CD4-positive, alpha-beta T cell (primary cell): ENCODE data around the gene MAPKAP1. TPM values are rescaled to one million over a fixed set of nuclear protein-coding genes. Genes with fewer than 3 reads are reported as not detected.

Experiments
- ATAC-seq: fragments of 200-7000 bp; cut with Tn5 transposase; one replicate; pipeline ENCODE4 v1.10.0; 2022; ENCODE audit warnings: mild to moderate bottlenecking; ENCODE audit not compliant: poor library complexity
- CTCF ChIA-PET: fragments of 350-600 bp; sonication (Branson Sonifier 250); formaldehyde crosslinking; loops from one replicate; lab custom pipeline; 2021; ENCODE audit warnings: antibody characterized with exemption, inconsistent platforms; lab: Charles Lee
- POLR2A ChIA-PET: fragments of 350-600 bp; sonication (Branson Sonifier 250); formaldehyde crosslinking; loops from one replicate; lab custom pipeline; 2021; ENCODE audit warnings: antibody characterized with exemption, inconsistent platforms; lab: Charles Lee
- DNase-seq, 14 experiments: peaks; one replicate each; pipeline ENCODE4 v3.0.0-alpha.2; 2013 to 2020; ENCODE audit warnings: mixed read lengths in 2 of 14
- H3K27ac ChIP-seq, 2 donors: one replicate each; pipeline versions ENCODE4 v1.5.1 to v1.7.0; 2013; ENCODE audit warnings: low read length in 2 of 2, low read depth in 1 of 2, mild to moderate bottlenecking in 1 of 2
- H3K27me3 ChIP-seq, 2 experiments: 1 replicate in 1 of 2; 2 replicates in 1 of 2; pipeline versions ENCODE4 v1.6.1 to v1.7.0; 2013; ENCODE audit warnings: low read length in 2 of 2, control low read depth in 1 of 2, mild to moderate bottlenecking in 1 of 2, moderate library complexity in 1 of 2; ENCODE audit not compliant: insufficient read depth in 2 of 2, control insufficient read depth in 1 of 2
- H3K36me3 ChIP-seq: one replicate; pipeline ENCODE4 v1.6.1; 2013; ENCODE audit warnings: low read length, control low read depth; ENCODE audit not compliant: insufficient read depth
- H3K4me1 ChIP-seq: one replicate; pipeline ENCODE4 v1.6.1; 2013; ENCODE audit warnings: low read length, control low read depth; ENCODE audit not compliant: insufficient read depth
- H3K4me3 ChIP-seq: one replicate; pipeline ENCODE4 v1.5.1; 2013; ENCODE audit warnings: mild to moderate bottlenecking, low read length, moderate library complexity
- H3K9me3 ChIP-seq, 2 experiments: 1 replicate in 1 of 2; 2 replicates in 1 of 2; pipeline versions ENCODE4 v1.6.1 to v1.7.0; 2013; ENCODE audit warnings: low read length in 2 of 2, mild to moderate bottlenecking in 2 of 2, control low read depth in 1 of 2, moderate library complexity in 1 of 2; ENCODE audit not compliant: control insufficient read depth in 1 of 2, insufficient read depth in 1 of 2
- H3K27ac Mint-ChIP-seq: one replicate; pipeline ENCODE4 v1.8.0; 2020; ENCODE audit warnings: mixed read lengths
- H3K27me3 Mint-ChIP-seq: one replicate; pipeline ENCODE4 v1.8.0; 2021; ENCODE audit warnings: mixed read lengths
- H3K36me3 Mint-ChIP-seq: one replicate; pipeline ENCODE4 v1.8.0; 2021; ENCODE audit warnings: low read depth, mixed read lengths
- H3K4me1 Mint-ChIP-seq: one replicate; pipeline ENCODE4 v1.8.0; 2021; ENCODE audit warnings: low read depth, mixed read lengths
- H3K4me3 Mint-ChIP-seq: one replicate; pipeline ENCODE4 v1.8.0; 2020; ENCODE audit warnings: mild to moderate bottlenecking, mixed read lengths
- H3K9me3 Mint-ChIP-seq: one replicate; pipeline ENCODE4 v1.8.0; 2020; ENCODE audit warnings: mixed read lengths
- CTCF ChIP-seq: fragments of 200-600 bp; IDR thresholded peaks from one replicate; pipeline ENCODE4 v1.8.0; 2022; ENCODE audit warnings: antibody characterized with exemption, mild to moderate bottlenecking
- intact Hi-C, 2 experiments: fragments of 100-400 bp; cut with DNase I in 1 of 2; cut with micrococcal nuclease in 1 of 2; formaldehyde crosslinking; loops; one replicate each; pipeline versions ENCODE4 v1.15.1 to v1.9.0; 2023 to 2025; cut with DNase I, micrococcal nuclease
- total RNA-seq, 174 experiments: library from RNA in 2 of 174; stranded (reverse) in 2 of 174; gene quantifications; one replicate each; pipeline ENCODE4 v1.2.3 and lab custom pipeline; 2021 to 2026

MAPKAP1 gene
- total RNA-seq, 2 experiments from 2014 or later: 40.3 to 44.9 TPM

GRCh38 chr9:125477089-125477544 is 229.9 kb downstream of the MAPKAP1 start:
- no peaks in the 10 kb centered on the region for H3K4me1 ChIP-seq
- Mint-ChIP-seq H3K4me1 (no peaks in the 10 kb centered on the region), H3K9me3 (no peaks in the 10 kb centered on the region), H3K27ac (no peak overlapping the region), H3K36me3 (peaks cover 74% of the 10 kb centered on the region), H3K4me3 (no peak overlapping the region), H3K27me3 (no peaks in the 10 kb centered on the region)
- ChIA-PET POLR2A (no interaction called here), CTCF (no interaction called here)
- peaks cover 31% of the 10 kb centered on the region for H3K36me3 ChIP-seq
- no peak overlapping the region for H3K27ac ChIP-seq
- intact Hi-C loops: no loop called here
- H3K27me3 ChIP-seq: no peaks in the 10 kb centered on the region
- H3K9me3 ChIP-seq: no peaks in the 10 kb centered on the region
- H3K4me3 ChIP-seq: no peak overlapping the region
- ATAC-seq: no peak
- DNase-seq: no peak
- no peak for TF ChIP-seq CTCF

- Histone ChIP-seq H3K27me3 (no peaks in the 10 kb centered on the region), H3K4me1 (no peaks in the 10 kb centered on the region), H3K36me3 (peaks cover 31% of the 10 kb centered on the region), H3K27ac (no peak overlapping the region), H3K4me3 (no peak overlapping the region), H3K9me3 (no peaks in the 10 kb centered on the region)
- POLR2A ChIA-PET: no interaction called here
- CTCF ChIA-PET: no interaction called here
- Mint-ChIP-seq H3K9me3 (no peaks in the 10 kb centered on the region), H3K4me1 (no peaks in the 10 kb centered on the region), H3K4me3 (no peak overlapping the region), H3K27me3 (no peaks in the 10 kb centered on the region), H3K27ac (no peak overlapping the region), H3K36me3 (peaks cover 77% of the 10 kb centered on the region)
- no peak for TF ChIP-seq CTCF
- ATAC-seq (no peak), DNase-seq (no peak)
- intact Hi-C loops: no loop called here
Measured at GRCh38 chr9:125476645-125477044, 230.4 kb downstream of the MAPKAP1 start.

GRCh38 chr9:125475385-125475784 is 231.6 kb downstream of the MAPKAP1 start:
- Histone ChIP-seq H3K27me3 (no peaks in the 10 kb centered on the region), H3K27ac (no peak overlapping the region), H3K4me1 (no peaks in the 10 kb centered on the region), H3K4me3 (no peak overlapping the region), H3K36me3 (peaks cover 34% of the 10 kb centered on the region), H3K9me3 (no peaks in the 10 kb centered on the region)
- no peak for TF ChIP-seq CTCF
- CTCF ChIA-PET: no interaction called here
- intact Hi-C loops: no loop called here
- POLR2A ChIA-PET: no interaction called here
- H3K9me3 Mint-ChIP-seq: no peaks in the 10 kb centered on the region
- H3K4me1 Mint-ChIP-seq: no peaks in the 10 kb centered on the region
- DNase-seq: no peak
- H3K27ac Mint-ChIP-seq: no peak overlapping the region
- no peaks in the 10 kb centered on the region for H3K27me3 Mint-ChIP-seq
- peaks cover 81% of the 10 kb centered on the region for H3K36me3 Mint-ChIP-seq
- no peak for ATAC-seq
- no peak overlapping the region for H3K4me3 Mint-ChIP-seq
